ENCODE data around the gene PRH2. TPM values are rescaled to one million over a fixed set of nuclear protein-coding genes. Genes with fewer than 3 reads are reported as not detected.

The PRH2 gene
- total RNA-seq, 4 donors from 2014 or later, result not detected

DNA sequence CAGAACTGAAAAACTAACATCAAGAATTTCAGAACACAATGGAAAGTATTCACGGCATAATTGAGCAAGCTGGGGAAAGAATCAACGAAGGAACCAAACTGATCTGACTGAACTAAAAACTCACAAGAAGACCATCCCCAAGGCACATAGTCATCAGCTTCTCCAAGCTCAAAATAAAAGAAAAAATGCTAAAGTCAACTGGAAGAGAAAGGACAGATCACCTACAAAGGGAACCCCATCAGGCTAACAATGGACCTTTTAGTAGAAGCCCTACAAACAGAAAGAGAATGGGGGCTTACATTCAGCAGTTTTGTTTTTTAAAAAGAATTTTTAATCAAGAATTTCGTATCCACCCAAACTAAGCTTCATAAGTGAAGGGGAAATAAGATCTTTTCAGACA is 45.9 kb downstream of the PRH2 start:
- TF ChIP-seq, protein P1, sequence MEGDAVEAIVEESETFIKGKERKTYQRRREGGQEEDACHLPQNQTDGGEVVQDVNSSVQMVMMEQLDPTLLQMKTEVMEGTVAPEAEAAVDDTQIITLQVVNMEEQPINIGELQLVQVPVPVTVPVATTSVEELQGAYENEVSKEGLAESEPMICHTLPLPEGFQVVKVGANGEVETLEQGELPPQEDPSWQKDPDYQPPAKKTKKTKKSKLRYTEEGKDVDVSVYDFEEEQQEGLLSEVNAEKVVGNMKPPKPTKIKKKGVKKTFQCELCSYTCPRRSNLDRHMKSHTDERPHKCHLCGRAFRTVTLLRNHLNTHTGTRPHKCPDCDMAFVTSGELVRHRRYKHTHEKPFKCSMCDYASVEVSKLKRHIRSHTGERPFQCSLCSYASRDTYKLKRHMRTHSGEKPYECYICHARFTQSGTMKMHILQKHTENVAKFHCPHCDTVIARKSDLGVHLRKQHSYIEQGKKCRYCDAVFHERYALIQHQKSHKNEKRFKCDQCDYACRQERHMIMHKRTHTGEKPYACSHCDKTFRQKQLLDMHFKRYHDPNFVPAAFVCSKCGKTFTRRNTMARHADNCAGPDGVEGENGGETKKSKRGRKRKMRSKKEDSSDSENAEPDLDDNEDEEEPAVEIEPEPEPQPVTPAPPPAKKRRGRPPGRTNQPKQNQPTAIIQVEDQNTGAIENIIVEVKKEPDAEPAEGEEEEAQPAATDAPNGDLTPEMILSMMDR (IDR thresholded peaks at IDR 0.05; ENCODE audit: low read depth), result no peak

DNA sequence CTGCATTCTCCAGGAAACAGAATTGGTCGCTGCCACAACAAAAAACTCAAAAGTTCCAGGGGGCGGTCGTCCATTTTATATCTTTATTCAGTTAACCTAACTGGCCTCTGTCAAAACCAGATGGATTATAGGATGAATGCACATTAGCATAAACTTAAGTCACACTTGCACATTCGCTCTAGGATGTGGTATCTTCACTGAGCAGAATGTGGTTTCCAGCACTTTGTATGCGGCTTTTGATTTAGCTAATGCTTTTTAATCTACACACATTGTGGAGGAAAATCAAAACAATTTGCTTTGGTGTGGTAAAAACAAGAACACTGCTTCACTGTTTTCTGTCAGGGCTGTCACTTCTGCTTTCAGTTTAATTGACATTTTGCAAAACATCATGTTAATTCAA is 53.2 kb downstream of the PRH2 start:
- TF ChIP-seq, protein P1 (IDR thresholded peaks at IDR 0.05; ENCODE audit: low read depth), result no peak

Other genes with a start within 250 kb of the PRH2 start
- gene YBX3, start 205.9 kb upstream of the PRH2 start, total RNA-seq, result 100 to 1,000 TPM; 230 to 374 (median 244) TPM
- gene TAS2R7, start 126.6 kb upstream of the PRH2 start, total RNA-seq, result not detected
- gene TAS2R8, start 122.0 kb upstream of the PRH2 start, total RNA-seq, result not detected
- gene TAS2R9, start 119.1 kb upstream of the PRH2 start, total RNA-seq, result not detected
- 1 to 10 TPM in 3 of 4 donors, not detected in 1; 1.1 to 2.4 (median 2.3) TPM for gene TAS2R10, start 102.9 kb upstream of the PRH2 start, total RNA-seq
- 1 to 10 TPM in 3 of 4 donors, not detected in 1; 2.4 to 6.5 (median 3.8) TPM for gene PRR4, start 79.8 kb upstream of the PRH2 start, total RNA-seq
- gene PRH1, start 45.0 kb upstream of the PRH2 start, total RNA-seq, result 10 to 100 TPM; 17.5 to 39.8 (median 34.3) TPM
- gene TAS2R13, start 19.7 kb upstream of the PRH2 start, total RNA-seq, result 1 to 10 TPM; 1.8 to 5.5 (median 3.9) TPM
- gene TAS2R14, start 10.0 kb downstream of the PRH2 start, total RNA-seq, result 1 to 10 TPM; 4.1 to 5.8 (median 4.1) TPM
- gene TAS2R50, start 57.7 kb downstream of the PRH2 start, total RNA-seq, result 1 to 10 TPM; 3.4 to 4.6 (median 3.9) TPM
- 1 to 10 TPM; 3.0 to 6.2 (median 5.0) TPM for gene TAS2R20, start 69.1 kb downstream of the PRH2 start, total RNA-seq
- 1 to 10 TPM; 5.7 to 8.8 (median 6.2) TPM for gene TAS2R19, start 93.4 kb downstream of the PRH2 start, total RNA-seq
- gene TAS2R31, start 102.2 kb downstream of the PRH2 start, total RNA-seq, result 1 to 10 TPM; 3.4 to 7.6 (median 6.0) TPM
- 1 to 10 TPM; 1.9 to 4.5 (median 2.4) TPM for gene TAS2R46, start 133.1 kb downstream of the PRH2 start, total RNA-seq
- gene TAS2R43, start 163.1 kb downstream of the PRH2 start, total RNA-seq, result 1 to 10 TPM; 1.7 to 5.5 (median 3.6) TPM
- 10 to 100 TPM in 2 of 4 donors, 1 to 10 TPM in 2; 5.1 to 17.9 (median 11.8) TPM for gene TAS2R30, start 205.4 kb downstream of the PRH2 start, total RNA-seq
- 1 to 10 TPM; 5.7 to 8.0 (median 7.4) TPM for gene SMIM10L1, start 242.0 kb downstream of the PRH2 start, total RNA-seq

All from subcutaneous adipose tissue (tissue), 4 donors.